MM.1S (cell line): ENCODE results near the gene EPN3.

Source experiments
- EZH2 ChIP-seq: fragments of 300-600 bp; sonication (generic); optimal IDR thresholded peaks from 2 replicates; pipeline ENCODE3; 2017; ENCODE audit warnings: low read depth, mild to moderate bottlenecking, antibody characterized with exemption, low read length, mixed read lengths
- EZH2phosphoT487 ChIP-seq: fragments of 300-600 bp; sonication (generic); IDR thresholded peaks from 2 replicates; pipeline ENCODE4 v1.6.1; 2018; ENCODE audit warnings: antibody characterized with exemption, low read length
- TF ChIP-seq, protein P1 (sequence below): fragments of 300-600 bp; sonication (generic); IDR thresholded peaks from 2 replicates; pipeline ENCODE4 v1.5.1; 2016; ENCODE audit warnings: antibody characterized with exemption, low read length, mixed read lengths

DNA sequence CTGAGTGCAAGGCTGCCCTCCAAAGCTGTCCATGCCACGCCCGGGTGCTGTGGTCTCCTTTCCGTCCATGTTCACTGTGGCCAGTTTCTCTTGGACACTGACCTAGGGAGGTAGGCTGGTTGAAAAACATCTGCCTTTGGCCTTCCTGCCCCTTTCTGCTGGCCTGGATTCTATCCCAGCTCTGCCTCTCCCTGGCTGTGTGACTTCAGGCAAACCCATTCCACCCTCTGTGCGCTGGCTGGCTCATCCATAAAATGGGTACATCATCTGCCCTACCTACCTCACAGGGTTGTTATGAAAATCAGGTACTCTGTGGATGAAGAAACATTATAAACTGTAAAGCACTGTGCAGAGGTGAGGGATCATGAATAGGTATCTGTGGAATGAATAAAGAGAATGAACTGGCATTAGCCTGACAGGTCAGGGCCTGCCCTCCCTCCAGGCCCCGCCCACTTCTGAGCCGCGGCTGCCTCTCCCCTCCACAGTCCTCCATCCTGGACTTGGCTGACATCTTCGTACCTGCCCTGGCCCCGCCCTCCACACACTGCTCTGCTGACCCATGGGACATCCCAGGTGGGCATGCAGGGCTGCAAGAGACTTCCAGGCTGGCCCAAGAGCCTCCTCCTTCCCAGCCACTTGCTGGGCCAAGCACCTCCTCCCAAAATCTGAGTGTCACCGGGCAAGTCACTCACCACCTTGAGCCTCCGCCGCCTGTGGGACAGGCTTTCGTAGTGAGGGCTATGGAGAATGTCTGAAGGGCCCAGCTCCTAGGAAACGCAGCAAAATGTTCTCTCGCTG is 7.4 kb downstream of the EPN3 start:
- TF ChIP-seq, protein P1, sequence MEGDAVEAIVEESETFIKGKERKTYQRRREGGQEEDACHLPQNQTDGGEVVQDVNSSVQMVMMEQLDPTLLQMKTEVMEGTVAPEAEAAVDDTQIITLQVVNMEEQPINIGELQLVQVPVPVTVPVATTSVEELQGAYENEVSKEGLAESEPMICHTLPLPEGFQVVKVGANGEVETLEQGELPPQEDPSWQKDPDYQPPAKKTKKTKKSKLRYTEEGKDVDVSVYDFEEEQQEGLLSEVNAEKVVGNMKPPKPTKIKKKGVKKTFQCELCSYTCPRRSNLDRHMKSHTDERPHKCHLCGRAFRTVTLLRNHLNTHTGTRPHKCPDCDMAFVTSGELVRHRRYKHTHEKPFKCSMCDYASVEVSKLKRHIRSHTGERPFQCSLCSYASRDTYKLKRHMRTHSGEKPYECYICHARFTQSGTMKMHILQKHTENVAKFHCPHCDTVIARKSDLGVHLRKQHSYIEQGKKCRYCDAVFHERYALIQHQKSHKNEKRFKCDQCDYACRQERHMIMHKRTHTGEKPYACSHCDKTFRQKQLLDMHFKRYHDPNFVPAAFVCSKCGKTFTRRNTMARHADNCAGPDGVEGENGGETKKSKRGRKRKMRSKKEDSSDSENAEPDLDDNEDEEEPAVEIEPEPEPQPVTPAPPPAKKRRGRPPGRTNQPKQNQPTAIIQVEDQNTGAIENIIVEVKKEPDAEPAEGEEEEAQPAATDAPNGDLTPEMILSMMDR: no peak
- no peak for TF ChIP-seq EZH2phosphoT487
- TF ChIP-seq EZH2: no peak
